Thyroid gland (tissue), 4 donors: ENCODE data around the gene SIX2.

Experiments
- CTCF ChIP-seq, 6 experiments: fragments of 200-600 bp in 3 of 6; fragments of 450-650 bp in 3 of 6; sonication (generic) in 3 of 6; IDR thresholded peaks; one replicate each; pipeline ENCODE4 v1.5.1; 2016 to 2019; ENCODE audit warnings: antibody characterized with exemption in 6 of 6, mild to moderate bottlenecking in 2 of 6, inconsistent platforms in 1 of 6, moderate library complexity in 1 of 6
- POLR2A ChIP-seq, 2 donors: fragments of 450-650 bp; IDR thresholded peaks; one replicate each; pipeline ENCODE4 v1.6.1; 2017; ENCODE audit warnings: antibody characterized with exemption in 2 of 2, mild to moderate bottlenecking in 2 of 2, moderate library complexity in 1 of 2

- no peak for TF ChIP-seq CTCF (IDR thresholded peaks at IDR 0.05)
- no peak for TF ChIP-seq POLR2A (IDR thresholded peaks at IDR 0.05)
Observed at GRCh38 chr2:45055162-45055605, 45.9 kb upstream of the SIX2 start.
